EL (cell line): ENCODE measurements around the gene DGKH.
A peak's percentile ranks its signal among the peaks of the same experiment; 100 is the strongest.
"Not testable (repeated sequence)": the region's sequence is repeated elsewhere in the genome, so short reads cannot be mapped to it uniquely, and the experiment has no call there.

Source experiments
- DNase-seq: peaks from one replicate; pipeline ENCODE4 v3.0.0-alpha.2; 2016

Gene DGKH

DNA sequence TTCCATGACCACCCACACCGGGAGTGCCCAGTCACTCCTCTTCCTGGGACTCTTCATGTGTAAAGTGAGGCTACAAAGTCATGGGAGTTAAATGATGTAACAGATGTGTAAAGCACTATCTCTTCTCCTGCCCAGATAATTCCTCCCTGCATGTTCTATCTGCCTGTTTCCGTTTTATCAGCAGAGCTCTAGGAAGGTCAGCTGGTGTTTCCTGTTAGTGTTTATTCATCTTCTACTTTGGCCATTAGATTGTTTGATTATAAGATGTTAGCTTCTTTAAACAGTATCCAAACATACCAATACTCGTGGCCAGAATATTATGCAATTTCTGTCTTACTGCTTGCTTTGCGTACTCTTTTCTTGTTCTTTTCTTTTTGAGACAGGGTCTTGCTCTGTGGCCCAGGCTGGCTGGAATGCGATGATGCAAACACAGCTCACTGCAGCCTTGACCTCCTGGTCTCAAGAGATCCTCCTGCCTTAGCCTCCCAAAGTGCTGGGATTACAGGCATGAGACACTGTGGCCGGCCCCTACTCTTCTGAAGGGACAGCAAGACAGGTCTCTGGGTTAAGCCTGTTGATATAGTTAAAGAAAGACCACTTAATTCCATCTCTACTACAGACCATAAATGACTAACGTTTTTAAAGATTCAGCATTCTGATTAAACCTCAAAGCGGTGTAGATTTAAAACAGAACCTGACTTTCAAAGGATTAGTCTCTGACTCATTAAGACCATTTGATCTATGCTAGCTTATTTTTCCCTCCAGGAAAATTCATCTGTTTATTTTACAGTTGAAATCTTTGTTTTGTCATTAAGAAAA lies 126.1 kb downstream of the DGKH start:
- peak; percentile 52 for DNase-seq

DNA sequence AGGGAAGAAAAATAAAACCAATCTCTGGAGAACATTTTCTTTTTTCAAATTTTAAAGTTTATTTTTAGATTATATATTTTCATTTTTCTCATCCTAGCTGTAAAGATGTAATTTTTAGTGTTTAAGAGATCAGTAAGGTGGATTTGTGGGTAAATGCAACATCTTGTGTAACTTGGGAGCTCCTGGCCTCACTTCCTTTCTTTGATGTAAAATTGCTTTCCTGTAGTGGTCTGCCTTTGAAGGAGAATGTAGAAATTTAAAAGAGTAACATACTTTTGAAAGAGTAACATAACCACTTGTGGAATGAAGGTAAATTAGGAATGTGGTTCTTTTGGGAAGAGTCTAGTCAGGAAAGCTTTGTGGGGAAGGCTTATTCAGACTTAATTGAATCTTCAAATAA lies 127.8 kb downstream of the DGKH start:
- DNase-seq = no peak

DNA sequence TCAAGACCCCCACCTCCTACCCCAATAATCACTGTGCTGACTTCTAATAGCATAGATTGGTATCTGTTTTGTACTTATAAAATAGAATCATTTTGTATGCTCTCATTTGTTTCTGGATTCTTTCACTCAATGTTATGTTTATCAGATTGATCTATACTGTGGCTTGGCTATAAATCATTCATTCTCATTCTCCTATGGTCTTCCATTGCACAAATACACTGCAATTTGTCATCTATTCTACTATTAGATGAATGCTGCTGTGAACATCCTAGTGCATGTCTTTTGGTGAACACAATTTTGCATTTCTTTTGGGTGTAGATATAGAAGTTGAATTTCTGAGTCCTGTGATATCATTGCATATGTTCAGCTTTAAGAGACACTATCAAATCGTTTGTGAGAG lies 128.7 kb downstream of the DGKH start:
- DNase-seq = no peak

- DNase-seq = no peak
Observed at GRCh38 chr13:42181381-42181953, 133.0 kb downstream of the DGKH start.

DNA sequence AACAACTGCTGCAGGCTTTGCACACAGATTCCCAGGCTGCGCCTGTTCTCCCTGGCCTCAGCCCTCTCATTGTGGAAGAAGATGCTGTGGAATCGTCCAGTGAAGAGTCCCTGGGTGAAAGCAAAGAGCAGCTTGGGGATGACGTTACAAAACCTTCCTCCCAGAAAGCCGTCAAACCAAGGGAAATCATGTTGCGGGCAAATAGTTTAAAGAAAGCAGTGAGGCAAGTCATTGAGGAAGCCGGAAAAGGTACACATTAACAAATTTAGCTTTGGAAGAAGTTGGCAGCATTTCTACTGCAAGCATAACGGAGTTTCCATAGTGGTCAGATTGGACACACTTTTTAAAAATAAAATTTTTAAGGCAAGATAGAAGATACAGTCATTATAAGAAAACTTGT lies 140.6 kb downstream of the DGKH start:
- DNase-seq = no peak

DNA sequence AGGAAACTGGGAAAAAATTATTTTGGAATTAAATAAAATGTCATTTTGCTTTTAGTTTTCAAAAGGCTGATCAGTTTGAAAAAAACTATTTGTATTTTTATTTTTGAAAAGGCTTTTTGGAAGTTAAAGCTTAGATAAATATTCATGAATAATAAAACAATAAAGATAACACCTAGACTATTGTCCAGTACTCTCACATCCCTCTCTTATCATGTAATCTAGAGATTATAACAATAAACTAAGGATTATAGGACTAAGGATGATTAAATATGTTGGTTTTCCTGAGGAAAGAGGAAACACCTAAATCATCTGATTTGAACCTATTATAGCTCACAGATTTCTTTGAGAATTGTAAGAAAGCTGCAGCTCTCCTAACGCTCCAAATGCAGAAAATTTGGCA lies 142.1 kb downstream of the DGKH start:
- DNase-seq = no peak

- peak; percentile 24 for DNase-seq
Observed at GRCh38 chr13:42211704-42212464, 163.4 kb downstream of the DGKH start.

DNA sequence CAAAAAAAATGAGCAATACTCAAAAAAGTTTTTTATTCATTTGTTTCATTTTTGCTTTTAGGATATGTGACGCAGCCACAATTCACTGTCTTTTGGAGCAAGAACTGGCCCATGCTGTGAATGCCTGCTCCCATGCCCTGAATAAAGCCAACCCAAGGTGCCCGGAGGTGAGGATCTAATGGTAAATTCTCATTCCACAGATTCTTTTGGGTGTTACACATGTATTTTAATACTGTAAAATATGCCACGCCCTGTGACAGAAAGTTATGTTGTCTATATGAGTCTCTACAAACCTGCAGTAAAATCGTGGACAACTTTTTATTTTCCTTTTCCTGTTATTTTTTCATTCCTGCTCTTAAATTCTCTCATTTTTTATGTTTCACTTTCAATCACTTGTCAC lies 166.0 kb downstream of the DGKH start:
- DNase-seq = no peak

- peak; percentile 41 for DNase-seq
Observed at GRCh38 chr13:42215578-42216421, 167.4 kb downstream of the DGKH start.

DNA sequence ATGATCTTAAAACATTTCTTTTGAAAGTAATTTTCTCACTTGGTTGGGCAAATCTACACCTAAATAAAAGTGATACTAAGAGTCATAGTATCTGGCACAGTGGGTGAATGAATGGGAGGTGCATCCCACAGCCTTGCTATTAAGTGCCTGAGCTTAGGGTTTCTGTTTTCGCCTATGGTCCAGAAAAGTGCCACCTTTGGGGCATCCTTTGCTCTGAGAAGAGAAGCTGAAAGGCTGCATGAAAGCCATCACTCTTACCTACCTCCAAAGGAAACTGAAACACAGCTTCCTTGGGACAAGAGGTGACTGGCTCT lies 167.9 kb downstream of the DGKH start:
- DNase-seq = no peak

DNA sequence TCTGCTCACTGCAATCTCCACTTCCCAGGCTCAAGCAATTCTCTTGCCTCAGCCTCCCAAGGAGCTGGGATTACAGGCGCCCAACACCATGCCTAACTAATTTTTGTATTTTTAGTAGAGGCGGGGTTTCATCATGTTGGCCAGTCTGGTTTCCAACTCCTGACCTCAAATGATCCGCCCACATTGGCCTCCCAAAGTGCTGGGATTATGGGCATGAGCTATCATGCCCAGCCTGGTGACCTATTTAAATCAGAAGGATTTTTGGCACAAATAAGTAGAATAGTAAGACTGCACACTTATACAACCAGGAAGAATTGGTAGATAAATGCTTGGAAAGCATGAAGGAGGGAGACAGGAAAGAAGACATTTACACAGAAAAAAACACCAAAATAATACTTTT lies 170.1 kb downstream of the DGKH start:
- DNase-seq = no peak

GRCh38 chr13:42219051-42219450 lies 170.6 kb downstream of the DGKH start:
- no peak for DNase-seq

DNA sequence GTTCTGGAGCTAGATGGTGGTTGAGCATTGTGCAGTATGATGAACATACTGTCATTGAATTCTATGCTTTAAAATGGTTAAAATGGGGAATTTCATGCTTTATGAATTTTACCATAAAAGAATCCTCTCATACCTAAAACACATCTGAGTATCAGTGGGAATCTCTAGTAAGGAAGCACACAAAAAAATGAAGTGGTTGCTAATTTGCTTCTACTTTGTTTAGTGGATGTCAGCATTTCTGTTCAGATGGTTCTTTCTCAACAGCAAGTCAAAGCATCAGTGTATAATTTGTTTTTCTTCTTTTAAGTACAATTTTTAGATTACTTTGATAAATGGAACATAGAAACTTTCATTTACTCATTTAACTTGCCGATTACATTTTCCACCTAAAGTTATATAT lies 171.4 kb downstream of the DGKH start:
- no peak for DNase-seq

DNA sequence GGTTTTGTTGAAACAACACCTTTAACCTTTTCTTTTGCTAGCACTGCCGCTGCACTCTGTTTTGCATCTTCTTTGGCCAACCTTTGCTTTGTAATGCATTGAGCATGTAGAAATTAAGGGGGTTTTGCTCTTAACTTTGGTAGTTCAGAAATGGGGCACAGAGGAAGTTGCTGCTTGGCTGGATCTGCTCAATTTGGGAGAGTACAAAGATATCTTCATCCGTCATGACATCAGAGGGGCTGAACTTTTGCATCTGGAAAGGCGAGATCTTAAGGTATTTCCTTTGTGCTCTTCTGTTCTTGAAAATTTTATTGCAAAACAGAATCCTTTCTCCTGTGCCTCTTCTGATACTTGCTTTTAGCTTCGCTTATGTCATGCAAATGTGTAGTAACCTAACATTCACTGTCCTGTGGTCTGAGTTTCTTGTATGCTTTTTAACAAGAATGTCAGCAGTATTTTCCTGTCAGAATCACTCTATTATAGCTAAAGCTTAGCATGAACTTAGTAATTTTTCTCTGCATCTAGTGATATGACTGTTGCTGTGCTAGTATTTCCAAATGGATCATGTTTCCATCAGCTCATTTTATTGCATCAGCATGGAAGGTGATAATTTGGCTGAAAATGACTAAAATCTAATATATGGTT lies 172.8 kb downstream of the DGKH start:
- DNase-seq = no peak

DNA sequence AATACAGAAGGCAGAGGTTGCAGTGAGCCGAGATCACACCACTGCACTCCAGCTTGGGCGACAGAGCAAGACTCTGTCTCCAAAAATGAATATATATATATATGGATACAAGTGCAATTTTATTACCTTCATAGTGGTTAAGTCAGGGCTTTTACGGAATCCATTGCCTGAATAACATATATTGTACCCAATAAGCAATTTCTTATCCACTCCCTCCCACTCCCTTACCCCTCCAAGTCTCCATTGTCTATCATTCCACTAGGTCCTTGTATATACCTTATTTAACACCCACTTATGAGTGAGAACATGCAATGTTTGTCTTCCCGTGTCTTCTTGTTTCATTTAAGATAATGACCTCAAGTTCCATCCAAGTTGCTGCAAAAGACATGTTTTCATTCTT lies 175.2 kb downstream of the DGKH start:
- DNase-seq = no peak

DNA sequence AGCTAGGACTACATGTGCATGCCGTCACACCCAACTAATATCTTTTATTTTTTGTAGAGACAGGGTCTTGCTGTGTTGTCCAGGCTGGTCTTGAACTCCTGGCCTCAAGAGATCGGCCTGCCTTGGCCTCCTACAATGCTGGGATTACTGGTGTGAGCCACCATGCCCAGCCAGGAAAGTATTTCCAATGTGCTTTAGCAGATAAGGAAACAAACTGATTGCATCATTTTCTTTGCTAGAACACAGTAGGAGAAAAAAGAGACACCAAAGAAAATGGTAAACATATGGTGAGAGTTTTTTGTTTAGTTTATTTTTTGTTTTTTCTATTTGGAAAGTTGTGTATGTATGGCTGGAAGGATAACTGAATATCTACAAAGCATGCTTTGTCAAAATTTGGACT lies 176.6 kb downstream of the DGKH start:
- DNase-seq = no peak

GRCh38 chr13:42226759-42227158 lies 178.3 kb downstream of the DGKH start:
- not testable (repeated sequence) for DNase-seq

DNA sequence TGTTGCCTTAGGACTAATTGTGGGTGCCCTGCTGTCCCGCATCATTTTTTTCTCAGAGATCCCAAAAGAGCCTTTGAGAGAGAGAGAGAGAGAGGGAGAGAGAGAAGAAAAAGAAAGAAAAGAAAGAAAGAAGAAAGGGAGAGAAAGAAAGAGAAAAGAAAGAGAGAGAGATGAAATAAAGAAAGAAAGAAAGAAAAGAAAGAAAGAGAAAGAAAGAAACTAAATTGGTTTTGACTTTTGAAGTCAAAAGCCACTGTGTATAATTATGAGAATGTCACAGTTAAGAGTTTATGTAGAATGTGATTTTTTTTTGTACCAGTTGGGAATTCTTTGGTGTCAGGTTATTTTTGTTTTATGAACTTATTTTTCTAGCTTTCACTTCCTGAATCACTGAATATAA lies 180.1 kb downstream of the DGKH start:
- DNase-seq = no peak

DNA sequence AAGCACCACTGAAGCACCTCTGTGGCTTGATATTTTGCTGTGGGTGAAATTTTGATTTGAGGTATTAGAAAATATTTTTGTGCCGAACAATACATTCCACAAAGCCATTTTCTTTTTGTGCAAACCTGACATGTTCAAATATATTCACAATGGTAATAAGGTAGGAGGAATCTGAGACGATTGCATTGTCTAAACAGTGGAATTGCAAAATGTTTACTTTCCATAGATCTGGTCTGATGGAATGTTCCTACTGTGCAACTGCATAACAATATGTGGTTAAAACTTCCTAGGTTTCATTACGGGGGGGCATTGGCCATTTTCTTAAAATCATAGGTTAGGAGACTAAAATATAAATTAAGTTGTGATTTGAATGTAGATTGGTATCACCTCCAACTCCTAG lies 180.8 kb downstream of the DGKH start:
- no peak for DNase-seq

DNA sequence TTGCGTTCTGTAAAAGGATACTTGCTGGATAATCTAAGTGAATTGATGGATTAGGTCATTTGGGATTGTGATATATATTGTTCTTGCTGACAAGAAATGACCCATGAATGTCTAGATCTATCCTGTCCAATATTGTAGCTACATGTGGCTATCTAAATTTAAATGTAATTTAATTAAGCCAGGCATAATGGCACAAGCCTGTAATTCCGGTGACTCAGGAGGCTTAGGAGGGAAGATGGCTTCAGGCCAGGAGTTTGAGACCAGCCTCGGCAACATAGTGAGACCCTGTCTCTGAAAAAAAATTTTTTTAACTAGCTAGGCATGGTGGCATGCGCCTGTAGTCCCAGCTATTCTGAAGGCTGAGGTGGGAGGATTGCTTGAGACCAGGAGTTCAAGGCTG lies 184.2 kb downstream of the DGKH start:
- no peak for DNase-seq

DNA sequence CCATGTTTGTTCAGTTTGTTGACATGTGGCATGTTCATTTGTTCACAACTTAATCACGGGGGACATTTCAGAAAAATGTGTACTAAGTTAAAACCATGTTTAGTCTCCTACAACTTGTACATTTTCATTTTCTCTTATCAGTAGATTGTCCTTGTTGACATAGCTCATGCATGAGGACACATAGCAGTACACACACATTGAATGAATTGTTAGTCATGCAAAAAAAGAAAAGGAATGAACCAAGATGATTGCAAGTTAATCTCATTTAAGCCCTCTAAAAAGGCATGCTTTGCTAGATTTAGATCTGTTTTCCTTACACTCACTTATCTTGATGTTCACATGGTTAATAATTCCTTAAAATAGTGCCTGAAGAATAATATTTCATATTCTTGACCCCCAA lies 185.3 kb downstream of the DGKH start:
- no peak for DNase-seq

DNA sequence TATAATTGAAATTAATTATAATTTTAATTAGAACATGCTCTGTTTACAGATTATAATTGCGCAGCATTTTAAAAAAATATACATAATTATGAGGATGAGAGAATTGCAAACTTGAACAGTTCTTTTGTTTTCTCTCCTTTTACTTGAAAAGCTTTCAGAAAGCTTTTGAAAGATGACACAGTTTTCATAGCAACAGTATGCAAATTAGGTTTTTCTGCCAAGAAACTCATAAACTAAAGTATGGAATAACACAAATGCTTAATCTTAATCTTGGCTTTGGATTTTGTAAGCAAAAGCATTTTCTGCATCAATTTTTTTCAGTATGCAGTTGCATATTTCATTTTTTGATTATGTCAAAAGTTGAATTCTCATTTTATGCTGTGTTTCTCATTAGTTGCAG lies 190.7 kb downstream of the DGKH start:
- no peak for DNase-seq

GRCh38 chr13:42239644-42240043 lies 191.2 kb downstream of the DGKH start:
- DNase-seq = peak; percentile 25
